GM18867 (cell line): ENCODE data around the gene MAN1A1.

Experiments used
- ATAC-seq: cut with Tn5 transposase; IDR thresholded peaks from one replicate; pipeline ENCODE4 v1.9.1; 2021; ENCODE audit warnings: mild to moderate bottlenecking, moderate library complexity; ENCODE audit not compliant: unreplicated experiment

The MAN1A1 gene

GRCh38 chr6:119240257-119241110 lies 109.1 kb downstream of the MAN1A1 start:
- ATAC-seq = peak; percentile 28

- ATAC-seq = no peak
Observed at GRCh38 chr6:119237177-119237715, 112.3 kb downstream of the MAN1A1 start.

GRCh38 chr6:119234941-119235340 lies 114.6 kb downstream of the MAN1A1 start:
- ATAC-seq = no peak

GRCh38 chr6:119234457-119234856 lies 115.1 kb downstream of the MAN1A1 start:
- ATAC-seq = no peak

GRCh38 chr6:119233312-119233984 lies 116.1 kb downstream of the MAN1A1 start:
- ATAC-seq = no peak

GRCh38 chr6:119231394-119231793 lies 118.2 kb downstream of the MAN1A1 start:
- ATAC-seq = no peak

- ATAC-seq = no peak
Observed at GRCh38 chr6:119230160-119230559, 119.4 kb downstream of the MAN1A1 start.

- ATAC-seq = no peak
Observed at GRCh38 chr6:119227377-119227776, 122.2 kb downstream of the MAN1A1 start.

- ATAC-seq = no peak
Observed at GRCh38 chr6:119226089-119226488, 123.5 kb downstream of the MAN1A1 start.

- ATAC-seq = no peak
Observed at GRCh38 chr6:119224095-119224701, 125.4 kb downstream of the MAN1A1 start.

GRCh38 chr6:119220452-119220851 lies 129.1 kb downstream of the MAN1A1 start:
- ATAC-seq = no peak

- ATAC-seq = no peak
Observed at GRCh38 chr6:119218548-119218947, 131.0 kb downstream of the MAN1A1 start.

GRCh38 chr6:119215885-119216590 lies 133.5 kb downstream of the MAN1A1 start:
- ATAC-seq = no peak

GRCh38 chr6:119215309-119215708 lies 134.3 kb downstream of the MAN1A1 start:
- ATAC-seq = no peak

GRCh38 chr6:119210596-119210995 lies 139.0 kb downstream of the MAN1A1 start:
- ATAC-seq = no peak

- peak; percentile 82 for ATAC-seq
Observed at GRCh38 chr6:119209452-119210205, 139.9 kb downstream of the MAN1A1 start.

- ATAC-seq = no peak
Observed at GRCh38 chr6:119207971-119208725, 141.4 kb downstream of the MAN1A1 start.

- no peak for ATAC-seq
Observed at GRCh38 chr6:119207327-119207726, 142.2 kb downstream of the MAN1A1 start.

- ATAC-seq = peak; percentile 66
Observed at GRCh38 chr6:119205911-119206618, 143.5 kb downstream of the MAN1A1 start.
